ENCODE results near the gene NEUROD4. TPM values are rescaled to one million over a fixed set of nuclear protein-coding genes. Genes with fewer than 3 reads are reported as not detected.

NEUROD4 gene
- polyA plus RNA-seq, 1 donor (not counting 4 experiments of a cell fraction or from before 2014, with no cell fraction given): not detected

- H3K36me3 ChIP-seq (ENCODE audit: control insufficient read depth in 2 of 2, extremely low read depth in 1 of 2, insufficient read depth in 2 of 2, low read length in 2 of 2): no peaks in the 10 kb centered on the region
- H3K9ac ChIP-seq (ENCODE audit: control insufficient read depth, extremely low read depth, insufficient read depth, low read length): no peak overlapping the region
- no peaks in the 10 kb centered on the region for H3K79me2 ChIP-seq (ENCODE audit: control insufficient read depth, insufficient read depth, low read length)
- no peaks in the 10 kb centered on the region for H3K9me1 ChIP-seq (ENCODE audit: control insufficient read depth, extremely low read depth, insufficient read depth, low read length)
- peaks cover 6% of the 10 kb centered on the region for H3K4me1 ChIP-seq (ENCODE audit: control insufficient read depth, extremely low read depth, insufficient read depth, low read length)
- no peaks in the 10 kb centered on the region for H3K27me3 ChIP-seq (ENCODE audit: control insufficient read depth, extremely low read depth, insufficient read depth, low read length)
- no peak for TF ChIP-seq EZH2 (IDR thresholded peaks at IDR 0.05; ENCODE audit: low read length)
- no peak for TF ChIP-seq CTCF (optimal IDR thresholded peaks at IDR 0.05 in 1 of 3, IDR thresholded peaks at IDR 0.05 in 1 of 3, conservative IDR thresholded peaks at IDR 0.05 in 1 of 3; ENCODE audit: extremely low read depth in 1 of 3, insufficient read depth in 2 of 3, low read length in 3 of 3)
- H3K9me3 ChIP-seq (ENCODE audit: control insufficient read depth, low read depth, low read length): no peaks in the 10 kb centered on the region
- no peak overlapping the region for H2AFZ ChIP-seq (ENCODE audit: control insufficient read depth, low read length)
- H4K20me1 ChIP-seq (ENCODE audit: control insufficient read depth, extremely low read depth, insufficient read depth, low read length): no peaks in the 10 kb centered on the region
- DNase-seq (ENCODE audit: low read depth, low spot score) (no peak), FAIRE-seq (no peak)
- dilution Hi-C loops (cut with MboI; ENCODE audit: extremely low pct_ligation_motif_present, low sequenced_read_pairs): no loop called here
- H3K4me3 ChIP-seq (ENCODE audit: control insufficient read depth in 2 of 3, extremely low read depth in 1 of 3, insufficient read depth in 2 of 3, low read depth in 1 of 3, low read length in 3 of 3): no peak overlapping the region
- no peak overlapping the region for H3K4me2 ChIP-seq (ENCODE audit: control insufficient read depth, extremely low read depth, insufficient read depth, low read depth, low read length)
- no peak overlapping the region for H3K27ac ChIP-seq (ENCODE audit: control insufficient read depth, insufficient read depth, low read length)
Observed at GRCh38 chr12:54980341-54980740, 39.4 kb upstream of the NEUROD4 start.

- Histone ChIP-seq H2AFZ (ENCODE audit: control insufficient read depth, low read length) (no peak overlapping the region), H3K4me3 (ENCODE audit: control insufficient read depth in 2 of 3, extremely low read depth in 1 of 3, insufficient read depth in 2 of 3, low read depth in 1 of 3, low read length in 3 of 3) (no peak overlapping the region), H3K36me3 (ENCODE audit: control insufficient read depth in 2 of 2, extremely low read depth in 1 of 2, insufficient read depth in 2 of 2, low read length in 2 of 2) (no peaks in the 10 kb centered on the region), H3K9me1 (ENCODE audit: control insufficient read depth, extremely low read depth, insufficient read depth, low read length) (no peaks in the 10 kb centered on the region), H3K27me3 (ENCODE audit: control insufficient read depth, extremely low read depth, insufficient read depth, low read length) (no peaks in the 10 kb centered on the region), H3K27ac (ENCODE audit: control insufficient read depth, insufficient read depth, low read length) (no peak overlapping the region), H3K4me1 (ENCODE audit: control insufficient read depth, extremely low read depth, insufficient read depth, low read length) (peaks cover 2% of the 10 kb centered on the region), H3K9me3 (ENCODE audit: control insufficient read depth, low read depth, low read length) (no peaks in the 10 kb centered on the region), H3K79me2 (ENCODE audit: control insufficient read depth, insufficient read depth, low read length) (no peaks in the 10 kb centered on the region), H3K9ac (ENCODE audit: control insufficient read depth, extremely low read depth, insufficient read depth, low read length) (no peak overlapping the region), H3K4me2 (ENCODE audit: control insufficient read depth, extremely low read depth, insufficient read depth, low read depth, low read length) (no peak overlapping the region), H4K20me1 (ENCODE audit: control insufficient read depth, extremely low read depth, insufficient read depth, low read length) (no peaks in the 10 kb centered on the region)
- dilution Hi-C loops (cut with MboI; ENCODE audit: extremely low pct_ligation_motif_present, low sequenced_read_pairs): no loop called here
- TF ChIP-seq EZH2 (IDR thresholded peaks at IDR 0.05; ENCODE audit: low read length) (no peak), CTCF (optimal IDR thresholded peaks at IDR 0.05 in 1 of 3, IDR thresholded peaks at IDR 0.05 in 1 of 3, conservative IDR thresholded peaks at IDR 0.05 in 1 of 3; ENCODE audit: extremely low read depth in 1 of 3, insufficient read depth in 2 of 3, low read length in 3 of 3) (no peak)
- FAIRE-seq: no peak
- no peak for DNase-seq (ENCODE audit: low read depth, low spot score)
Observed at GRCh38 chr12:54981796-54982195, 38.0 kb upstream of the NEUROD4 start.
